ENCODE data around the gene PTPRF.

Gene PTPRF

DNA sequence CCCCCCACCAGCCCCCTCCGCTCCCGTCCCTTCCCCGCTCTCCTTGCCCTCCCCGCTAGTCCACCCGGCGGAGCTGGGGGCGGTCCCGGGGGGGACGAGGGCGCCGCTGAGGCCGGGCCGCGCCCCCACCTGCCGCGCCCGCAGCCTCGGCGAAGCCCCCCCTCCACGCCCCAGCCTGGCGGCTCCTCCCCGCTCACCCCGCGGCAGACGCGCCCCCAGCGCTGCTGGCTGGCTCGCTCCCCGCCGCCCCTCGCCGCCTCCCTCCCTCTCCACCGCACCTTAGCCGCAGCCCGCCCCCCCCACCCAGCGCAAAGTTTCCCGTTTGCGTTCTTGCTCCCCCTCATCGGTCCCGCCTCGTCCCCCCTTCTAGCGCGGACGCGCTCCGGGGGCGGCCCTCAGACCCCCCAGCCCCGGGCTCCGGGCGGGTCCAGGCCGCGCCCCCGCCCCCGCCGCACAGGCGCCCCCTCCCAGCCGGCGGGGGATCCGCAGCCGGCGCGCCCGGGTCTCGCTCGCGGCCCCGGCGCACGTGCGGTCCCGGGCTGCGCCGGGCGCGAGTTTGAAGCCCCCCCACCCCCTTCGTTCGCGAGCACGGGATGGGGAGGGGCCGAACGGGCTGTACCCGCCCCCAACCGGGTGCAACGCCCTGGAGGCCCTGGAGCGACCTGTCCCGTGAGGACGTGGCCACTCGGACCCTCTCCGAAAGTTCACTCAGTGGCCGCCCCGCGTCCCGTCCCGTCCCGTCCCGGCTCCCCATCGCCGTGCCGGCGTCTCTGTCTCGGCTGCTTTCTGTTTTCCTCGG is 623 bp downstream of the PTPRF start:
- TF ChIP-seq, protein P1, sequence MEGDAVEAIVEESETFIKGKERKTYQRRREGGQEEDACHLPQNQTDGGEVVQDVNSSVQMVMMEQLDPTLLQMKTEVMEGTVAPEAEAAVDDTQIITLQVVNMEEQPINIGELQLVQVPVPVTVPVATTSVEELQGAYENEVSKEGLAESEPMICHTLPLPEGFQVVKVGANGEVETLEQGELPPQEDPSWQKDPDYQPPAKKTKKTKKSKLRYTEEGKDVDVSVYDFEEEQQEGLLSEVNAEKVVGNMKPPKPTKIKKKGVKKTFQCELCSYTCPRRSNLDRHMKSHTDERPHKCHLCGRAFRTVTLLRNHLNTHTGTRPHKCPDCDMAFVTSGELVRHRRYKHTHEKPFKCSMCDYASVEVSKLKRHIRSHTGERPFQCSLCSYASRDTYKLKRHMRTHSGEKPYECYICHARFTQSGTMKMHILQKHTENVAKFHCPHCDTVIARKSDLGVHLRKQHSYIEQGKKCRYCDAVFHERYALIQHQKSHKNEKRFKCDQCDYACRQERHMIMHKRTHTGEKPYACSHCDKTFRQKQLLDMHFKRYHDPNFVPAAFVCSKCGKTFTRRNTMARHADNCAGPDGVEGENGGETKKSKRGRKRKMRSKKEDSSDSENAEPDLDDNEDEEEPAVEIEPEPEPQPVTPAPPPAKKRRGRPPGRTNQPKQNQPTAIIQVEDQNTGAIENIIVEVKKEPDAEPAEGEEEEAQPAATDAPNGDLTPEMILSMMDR (IDR thresholded peaks at IDR 0.05; ENCODE audit: low read depth, low read length, missing control alignments), result no peak
- H3K4me3 ChIP-seq (replicated peaks; ENCODE audit: low read depth, low read length), result peak overlapping the region; percentile 54
- no peak for DNase-seq (ENCODE audit: extremely low read depth, low read depth)

DNA sequence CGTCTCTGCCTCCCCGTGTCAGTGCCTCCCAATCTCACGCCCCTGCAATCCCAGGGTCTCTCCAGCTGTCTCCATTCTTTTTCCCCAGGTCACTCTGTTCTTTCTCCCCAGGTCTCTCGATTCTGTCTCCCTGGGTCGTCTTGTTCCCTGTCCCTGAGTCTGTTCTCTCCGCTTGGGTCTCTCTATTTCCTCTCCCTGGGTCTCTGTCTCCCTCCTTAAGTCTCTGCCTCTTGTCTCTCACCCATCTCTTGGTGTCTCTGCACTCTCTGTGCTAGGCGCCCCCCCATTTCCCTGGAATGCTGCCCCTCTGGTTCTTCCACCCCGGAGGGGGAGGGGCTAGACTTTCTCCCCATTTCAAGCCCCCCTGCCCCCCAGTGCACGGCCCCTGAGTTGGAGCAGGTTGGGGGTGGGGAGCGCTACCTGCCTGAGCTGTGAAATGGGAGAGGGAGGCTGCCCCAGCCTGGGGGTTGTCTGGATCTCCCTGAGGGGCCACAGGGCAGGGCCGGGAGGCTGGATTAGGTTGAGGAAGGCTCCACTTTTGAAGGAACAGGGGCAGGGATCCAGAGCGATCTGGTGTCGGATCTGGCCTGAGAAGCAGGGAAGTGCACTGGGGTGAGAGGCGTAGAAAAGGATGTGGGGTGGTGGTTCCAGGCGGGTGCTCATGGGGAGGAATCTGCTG is 1.4 kb downstream of the PTPRF start:
- TF ChIP-seq, protein P1 (IDR thresholded peaks at IDR 0.05; ENCODE audit: low read depth, low read length, missing control alignments), result no peak
- peak overlapping the region; percentile 54 for H3K4me3 ChIP-seq (replicated peaks; ENCODE audit: low read depth, low read length)
- DNase-seq (ENCODE audit: extremely low read depth, low read depth), result no peak

DNA sequence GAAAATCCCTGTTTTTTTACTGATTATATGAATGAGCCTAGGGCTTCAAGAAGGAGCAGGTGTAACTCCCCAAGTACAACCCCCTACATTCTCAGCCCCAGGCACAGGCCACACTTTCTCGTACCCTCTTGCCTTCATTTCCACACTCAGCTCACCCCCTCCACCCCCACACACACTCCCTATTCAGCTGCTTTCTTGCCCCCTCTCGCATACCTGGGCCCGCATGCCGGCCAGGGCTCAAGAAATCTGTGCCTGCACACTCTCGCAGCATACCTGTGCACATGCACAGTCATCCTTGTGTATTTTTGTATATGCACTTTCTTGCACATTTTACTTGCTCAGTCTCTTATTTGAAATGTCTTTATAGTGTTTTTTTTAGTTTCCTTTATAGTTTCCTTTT is 2.0 kb downstream of the PTPRF start:
- no peak for DNase-seq (ENCODE audit: extremely low read depth, low read depth)
- H3K4me3 ChIP-seq (replicated peaks; ENCODE audit: low read depth, low read length), result peak overlapping the region; percentile 54
- TF ChIP-seq, protein P1 (IDR thresholded peaks at IDR 0.05; ENCODE audit: low read depth, low read length, missing control alignments), result no peak

DNA sequence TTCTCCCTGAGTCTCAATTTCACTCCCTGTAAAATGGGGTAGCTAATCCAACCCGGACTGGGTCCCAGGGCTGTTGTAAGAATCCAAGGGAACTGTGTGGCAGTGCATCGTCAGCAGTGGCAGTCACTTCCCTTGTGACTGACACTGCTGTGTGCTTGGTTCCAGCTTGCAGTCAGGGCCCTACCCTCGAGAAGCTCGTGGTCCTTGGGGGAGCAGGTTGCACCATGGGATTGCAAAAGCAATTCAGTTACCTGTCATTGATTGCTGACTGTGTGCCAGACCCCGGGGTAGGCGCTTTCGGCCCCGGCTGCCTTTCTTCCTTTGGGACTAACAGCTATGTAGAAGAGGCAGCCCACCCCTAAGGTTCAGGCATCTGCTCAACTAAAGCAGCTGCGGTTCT is 2.9 kb downstream of the PTPRF start:
- no peak overlapping the region for H3K4me3 ChIP-seq (replicated peaks; ENCODE audit: low read depth, low read length)
- DNase-seq (ENCODE audit: extremely low read depth, low read depth), result no peak
- TF ChIP-seq, protein P1 (IDR thresholded peaks at IDR 0.05; ENCODE audit: low read depth, low read length, missing control alignments), result no peak

DNA sequence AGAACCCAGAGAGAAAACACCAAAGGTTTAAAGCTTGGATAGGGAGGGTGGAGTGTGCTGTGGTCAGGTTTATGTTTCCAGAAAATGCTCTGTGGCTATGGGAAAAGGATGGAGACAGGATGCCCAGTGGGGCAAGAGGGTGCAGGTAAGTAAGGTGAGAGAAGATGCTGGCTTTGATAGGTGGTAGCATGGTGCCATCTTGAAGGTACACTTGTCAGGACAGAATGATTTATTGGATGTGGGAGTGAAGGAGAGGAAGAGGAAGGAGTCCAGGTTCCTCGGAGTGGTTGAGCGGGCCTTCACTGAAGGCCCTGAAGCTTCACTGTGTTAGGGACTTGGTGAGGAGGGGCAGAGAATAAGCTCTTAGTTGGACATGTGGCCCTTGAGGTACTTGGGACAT is 3.6 kb downstream of the PTPRF start:
- DNase-seq (ENCODE audit: extremely low read depth, low read depth), result no peak
- no peak overlapping the region for H3K4me3 ChIP-seq (replicated peaks; ENCODE audit: low read depth, low read length)
- TF ChIP-seq, protein P1 (IDR thresholded peaks at IDR 0.05; ENCODE audit: low read depth, low read length, missing control alignments), result no peak

DNA sequence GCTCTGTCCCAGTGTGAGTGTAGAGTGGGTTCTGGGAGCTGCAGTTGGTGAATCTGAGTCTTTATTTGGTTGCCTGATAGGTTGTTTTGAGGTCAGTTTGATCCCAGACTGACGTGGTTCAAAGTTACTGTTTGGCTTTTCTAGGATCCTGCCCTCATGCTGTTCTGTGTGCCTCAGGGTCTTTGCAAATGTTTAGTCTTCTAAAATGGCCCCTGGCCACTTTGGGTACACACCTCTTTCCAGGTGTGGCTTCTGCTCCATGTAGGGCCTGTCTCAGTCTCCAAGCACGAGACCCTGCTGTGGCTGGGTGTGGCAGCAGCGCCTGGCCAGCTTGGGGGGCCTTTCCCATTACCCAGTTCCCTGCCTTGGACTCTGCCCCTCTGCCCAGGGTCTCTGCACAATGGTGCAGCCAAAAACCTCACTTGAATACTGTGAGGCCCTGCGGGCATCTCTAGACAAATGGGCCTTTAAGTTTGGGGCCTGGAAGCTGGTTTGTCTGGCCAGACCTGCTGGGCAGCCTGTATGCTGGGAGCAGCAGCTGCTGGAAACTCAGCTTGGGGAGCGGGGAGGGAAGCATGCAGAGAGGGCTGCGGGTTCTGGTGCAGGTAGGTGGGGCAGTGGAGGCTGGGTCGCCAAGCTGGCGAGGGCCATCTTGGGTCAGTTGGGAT is 5.6 kb downstream of the PTPRF start:
- TF ChIP-seq, protein P1 (IDR thresholded peaks at IDR 0.05; ENCODE audit: low read depth, low read length, missing control alignments), result no peak
- no peak overlapping the region for H3K4me3 ChIP-seq (replicated peaks; ENCODE audit: low read depth, low read length)
- no peak for DNase-seq (ENCODE audit: extremely low read depth, low read depth)

All from HFF-Myc (cell line).